ENCODE data around the gene SLC35F2. TPM values are rescaled to one million over a fixed set of nuclear protein-coding genes. Genes with fewer than 3 reads are reported as not detected.

SLC35F2 gene
- polyA plus RNA-seq, 1 donor from 2014 or later = 0.59 TPM

DNA sequence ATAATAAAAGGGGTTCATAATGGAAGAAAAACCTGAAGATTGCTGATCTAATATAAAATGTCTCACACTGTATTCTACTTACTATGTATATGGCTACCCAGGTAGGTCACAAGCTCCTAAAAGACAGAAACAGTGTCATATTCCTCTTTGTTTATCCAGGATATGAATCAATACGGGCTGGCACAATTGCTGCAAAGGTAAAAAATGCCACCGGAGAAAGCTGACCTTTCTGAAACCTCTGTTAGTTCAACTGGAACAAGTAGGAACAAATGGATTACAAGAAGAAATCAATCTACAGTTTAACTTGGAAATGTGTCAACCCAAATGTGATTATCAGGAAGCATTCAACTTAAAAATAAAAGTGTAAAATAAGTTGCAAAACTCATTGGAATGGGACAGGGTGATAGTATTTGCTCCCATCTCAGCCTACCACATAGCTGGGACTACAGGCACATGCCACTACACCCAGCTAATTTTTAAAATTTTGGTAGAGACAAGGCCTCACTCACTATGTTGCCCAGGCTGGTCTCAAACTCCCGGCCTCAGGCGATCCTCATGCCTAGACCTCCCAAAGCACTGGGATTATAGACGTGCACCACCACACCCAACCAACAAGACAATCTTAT lies 27.6 kb downstream of the SLC35F2 start:
- H3K4me2 ChIP-seq (ENCODE audit: low read length) = no peak overlapping the region
- no peak overlapping the region for H3K9ac ChIP-seq (ENCODE audit: low read length)
- H3K27me3 ChIP-seq (ENCODE audit: insufficient read depth, low read depth, low read length) = no peaks in the 10 kb centered on the region
- H3K9me2 ChIP-seq (ENCODE audit: insufficient read depth, low read length) = no peaks in the 10 kb centered on the region
- H3K79me2 ChIP-seq (replicated peaks; ENCODE audit: insufficient read depth, low read length) = no peaks in the 10 kb centered on the region
- no peaks in the 10 kb centered on the region for H3K9me3 ChIP-seq (ENCODE audit: low read length)
- no peak for TF ChIP-seq TAF1 (IDR thresholded peaks at IDR 0.05; ENCODE audit: low read depth)
- TF ChIP-seq REST (IDR thresholded peaks at IDR 0.05; ENCODE audit: borderline replicate concordance) = no peak
- no peak for TF ChIP-seq RAD21 (conservative IDR thresholded peaks at IDR 0.05)
- TF ChIP-seq MXI1 (conservative IDR thresholded peaks at IDR 0.05; ENCODE audit: poor library complexity, severe bottlenecking) = no peak
- TF ChIP-seq EP300 (conservative IDR thresholded peaks at IDR 0.05; ENCODE audit: poor library complexity, severe bottlenecking) = no peak
- no peak for TF ChIP-seq CTCF (IDR thresholded peaks at IDR 0.05; ENCODE audit: poor library complexity, severe bottlenecking)
- no peak for TF ChIP-seq POLR2AphosphoS5 (IDR thresholded peaks at IDR 0.05)
- TF ChIP-seq EZH2 (IDR thresholded peaks at IDR 0.05; ENCODE audit: borderline replicate concordance, insufficient read depth, low read length, poor library complexity, severe bottlenecking) = no peak
- TF ChIP-seq SMC3 (conservative IDR thresholded peaks at IDR 0.05; ENCODE audit: poor library complexity) = no peak
- no peaks in the 10 kb centered on the region for H4K20me1 ChIP-seq (ENCODE audit: insufficient read depth)
- no peak overlapping the region for H2AFZ ChIP-seq (ENCODE audit: low read depth, low read length)
- no peak overlapping the region for H3K27ac ChIP-seq (ENCODE audit: low read length)
- H3F3A ChIP-seq (ENCODE audit: insufficient read depth, low read length, poor library complexity, severe bottlenecking) = no peaks in the 10 kb centered on the region
- H3K4me3 ChIP-seq (ENCODE audit: low read length) = no peak overlapping the region
- no peaks in the 10 kb centered on the region for H3K36me3 ChIP-seq (ENCODE audit: insufficient read depth, low read length)

DNA sequence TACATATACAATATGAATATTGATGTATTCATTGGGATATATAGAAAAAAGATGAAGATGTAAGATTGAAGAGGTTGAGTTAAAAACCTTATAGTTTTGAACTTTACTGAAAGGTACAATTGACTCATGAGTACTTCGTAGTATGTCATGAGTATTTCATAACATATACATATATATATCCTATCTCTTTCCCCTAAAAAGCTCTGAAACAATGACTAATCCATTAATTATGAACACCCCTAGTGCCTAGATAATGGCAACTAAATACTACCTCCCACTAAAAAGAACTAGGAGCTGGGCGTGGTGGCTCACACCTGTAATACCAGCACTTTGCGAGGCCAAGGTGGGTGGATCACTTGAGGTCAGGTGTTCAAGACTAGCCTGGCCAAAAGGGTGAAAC lies 31.5 kb downstream of the SLC35F2 start:
- no peaks in the 10 kb centered on the region for H3K36me3 ChIP-seq (ENCODE audit: insufficient read depth, low read length)
- H3K9me3 ChIP-seq (ENCODE audit: low read length) = no peaks in the 10 kb centered on the region
- H3K9me2 ChIP-seq (ENCODE audit: insufficient read depth, low read length) = no peaks in the 10 kb centered on the region
- no peak for TF ChIP-seq CTCF (IDR thresholded peaks at IDR 0.05; ENCODE audit: poor library complexity, severe bottlenecking)
- no peak for TF ChIP-seq REST (IDR thresholded peaks at IDR 0.05; ENCODE audit: borderline replicate concordance)
- TF ChIP-seq EP300 (conservative IDR thresholded peaks at IDR 0.05; ENCODE audit: poor library complexity, severe bottlenecking) = no peak
- no peak for TF ChIP-seq SMC3 (conservative IDR thresholded peaks at IDR 0.05; ENCODE audit: poor library complexity)
- no peak for TF ChIP-seq POLR2AphosphoS5 (IDR thresholded peaks at IDR 0.05)
- no peak for TF ChIP-seq MXI1 (conservative IDR thresholded peaks at IDR 0.05; ENCODE audit: poor library complexity, severe bottlenecking)
- no peak for TF ChIP-seq EZH2 (IDR thresholded peaks at IDR 0.05; ENCODE audit: borderline replicate concordance, insufficient read depth, low read length, poor library complexity, severe bottlenecking)
- TF ChIP-seq RAD21 (conservative IDR thresholded peaks at IDR 0.05) = no peak
- no peak for TF ChIP-seq TAF1 (IDR thresholded peaks at IDR 0.05; ENCODE audit: low read depth)
- no peak overlapping the region for H3K27ac ChIP-seq (ENCODE audit: low read length)
- H3K4me2 ChIP-seq (ENCODE audit: low read length) = no peak overlapping the region
- no peaks in the 10 kb centered on the region for H3K27me3 ChIP-seq (ENCODE audit: insufficient read depth, low read depth, low read length)
- H3K4me3 ChIP-seq (ENCODE audit: low read length) = no peak overlapping the region
- no peak overlapping the region for H3K9ac ChIP-seq (ENCODE audit: low read length)
- H3F3A ChIP-seq (ENCODE audit: insufficient read depth, low read length, poor library complexity, severe bottlenecking) = no peaks in the 10 kb centered on the region
- no peak overlapping the region for H2AFZ ChIP-seq (ENCODE audit: low read depth, low read length)
- H3K79me2 ChIP-seq (replicated peaks; ENCODE audit: insufficient read depth, low read length) = no peaks in the 10 kb centered on the region
- H4K20me1 ChIP-seq (ENCODE audit: insufficient read depth) = no peaks in the 10 kb centered on the region
